Lung (tissue), 12 donors: ENCODE results near the gene PPP1R3D. TPM values are rescaled to one million over a fixed set of nuclear protein-coding genes. Genes with fewer than 3 reads are reported as not detected.
A peak's percentile ranks its signal among the peaks of the same experiment; 100 is the strongest.

Experiments used
- ATAC-seq: fragments of 200-7000 bp; cut with Tn5 transposase; one replicate; pipeline ENCODE4 v1.9.1; 2020; ENCODE audit warnings: moderate number of reproducible peaks; ENCODE audit not compliant: insufficient read depth, low FRiP score
- DNase-seq, 3 donors: peaks; one replicate each; pipeline ENCODE4 v3.0.0-alpha.2; 2013 to 2017
- H3K27ac ChIP-seq, 2 donors: one replicate each; pipeline ENCODE4 v1.5.1; 2013; ENCODE audit warnings: mild to moderate bottlenecking in 2 of 2, moderate library complexity in 2 of 2, control low read depth in 1 of 2, inconsistent platforms in 1 of 2, low read depth in 1 of 2, low read length in 1 of 2
- H3K27me3 ChIP-seq, 3 donors: one replicate each; pipeline ENCODE4 v1.5.1; 2013; ENCODE audit warnings: low read length in 2 of 3; ENCODE audit not compliant: control insufficient read depth in 3 of 3, insufficient read depth in 3 of 3
- H3K36me3 ChIP-seq, 4 donors: one replicate each; pipeline ENCODE4 v1.5.1; 2013; ENCODE audit warnings: low read length in 4 of 4, mild to moderate bottlenecking in 1 of 4, moderate library complexity in 1 of 4; ENCODE audit not compliant: control insufficient read depth in 4 of 4, insufficient read depth in 4 of 4
- H3K4me1 ChIP-seq, 5 donors: one replicate each; pipeline ENCODE4 v1.5.1; 2013; ENCODE audit warnings: low read length in 5 of 5, mild to moderate bottlenecking in 2 of 5, moderate library complexity in 1 of 5; ENCODE audit not compliant: control insufficient read depth in 5 of 5, insufficient read depth in 5 of 5
- H3K4me3 ChIP-seq: one replicate; pipeline ENCODE4 v1.5.1; 2013; ENCODE audit warnings: mild to moderate bottlenecking, control low read depth, moderate library complexity
- H3K9ac ChIP-seq, 2 donors: one replicate each; pipeline ENCODE4 v1.5.1; 2013; ENCODE audit warnings: low read length in 2 of 2, control low read depth in 1 of 2; ENCODE audit not compliant: insufficient read depth in 1 of 2
- H3K9me3 ChIP-seq, 4 donors: one replicate each; pipeline ENCODE4 v1.5.1; 2013; ENCODE audit warnings: low read length in 3 of 4, mild to moderate bottlenecking in 1 of 4, moderate library complexity in 1 of 4; ENCODE audit not compliant: control insufficient read depth in 4 of 4, insufficient read depth in 3 of 4
- WGBS, 2 donors: extraction: QIAGEN DNeasy Blood & Tissue Kit; methylation state at CpG; one replicate each; pipeline ENCODE4 v1.1.7; 2013; 5-methylcytosine and 5-hydroxymethylcytosine counted together
- polyA plus RNA-seq, 2 donors: library from polyadenylated mRNA; stranded (reverse); fragments of 200-250 nt; gene quantifications; one replicate each; pipeline ENCODE4 v1.2.1, GENCODE V29; 2013
- total RNA-seq, 2 donors: library from RNA; depleted of rRNA in 1 of 2; stranded (reverse); fragments of >200 nt in 1 of 2; gene quantifications; one replicate each; pipeline ENCODE4 v1.2.1, GENCODE V29; 2014 to 2021
- TF ChIP-seq, protein P1 (sequence below): IDR thresholded peaks from 2 replicates; pipeline ENCODE4 v1.5.1; 2012; ENCODE audit warnings: mild to moderate bottlenecking; ENCODE audit errors: control extremely low read depth, extremely low read depth
- donor health status: control.
- donor health status: control.
- donor health status: Bipolar disorder and iron deficiency.
- donor health status: healthy.
- donor health status: DM: yes; HTN: yes; CAD: no.

Gene PPP1R3D
- total and polyA plus RNA-seq, 4 donors: 3.8 to 11.8 (median 8.1) TPM

DNA sequence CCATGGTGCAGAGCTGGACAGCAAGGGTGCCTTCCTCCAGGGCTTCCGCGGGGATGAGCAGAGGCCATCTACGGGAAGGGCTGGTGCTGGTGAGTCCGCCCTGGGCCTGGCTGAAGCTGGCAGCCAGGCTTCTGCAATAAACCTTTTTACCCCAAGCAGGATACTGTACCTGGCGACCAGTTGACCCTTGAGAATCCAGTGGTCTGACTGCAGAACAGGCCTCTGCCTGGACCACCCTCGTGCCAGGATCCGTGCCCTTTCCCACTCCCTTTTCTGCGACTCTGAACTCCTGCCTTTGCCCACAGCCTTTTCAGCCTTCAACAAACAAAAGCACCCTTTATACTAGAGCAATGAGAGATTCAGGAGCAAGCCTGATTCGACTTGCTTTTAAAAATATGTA, 37.0 kb upstream of the PPP1R3D start:
- no peak overlapping the region for H3K4me3 ChIP-seq
- 90 to 95% methylated on average over 9 of the region's 9 CpGs for WGBS, 2 donors

DNA sequence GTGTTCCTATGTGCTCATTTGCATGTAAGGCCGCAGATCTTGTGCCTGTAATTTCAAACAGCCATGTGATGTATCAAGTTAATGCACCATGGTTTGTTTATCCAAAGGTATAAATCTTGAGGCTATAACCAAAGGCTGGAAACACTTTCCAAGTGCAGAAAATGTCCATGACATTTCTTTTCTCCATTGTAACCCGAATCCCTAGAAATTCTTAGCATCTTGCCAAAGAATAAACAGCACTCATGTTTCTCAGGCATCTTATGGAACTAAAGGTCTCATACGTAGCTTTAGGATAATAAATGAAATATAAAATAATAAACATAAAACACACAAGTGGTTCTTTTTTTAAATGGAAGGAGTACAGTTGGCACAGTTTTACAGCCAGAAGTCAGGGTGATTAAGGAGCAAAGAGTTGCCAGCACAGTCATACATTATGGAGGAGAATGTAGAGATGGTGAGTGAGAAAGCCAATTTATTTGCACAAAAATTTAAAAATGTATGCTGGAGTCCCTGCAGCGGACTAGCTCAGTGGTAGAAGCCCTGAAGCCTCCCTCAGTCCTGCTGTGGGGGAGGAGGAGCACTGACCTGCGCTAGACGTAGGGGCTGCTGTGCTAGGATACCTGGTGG, 36.2 kb upstream of the PPP1R3D start:
- peaks cover 0 to 10% (median 0%) of the 10 kb centered on the region in 5 donors for H3K4me1 ChIP-seq
- H3K27ac ChIP-seq: no peak overlapping the region
- DNase-seq (peak in 2 of 3 donors; percentile 39 to 52), ATAC-seq (no peak)
- no peak overlapping the region for H3K9ac ChIP-seq
- no peaks in the 10 kb centered on the region for H3K9me3 ChIP-seq
- WGBS, 2 donors: 84 to 91% methylated on average over 6 of the region's 6 CpGs
- H3K27me3 ChIP-seq: no peaks in the 10 kb centered on the region
- TF ChIP-seq, protein P1, sequence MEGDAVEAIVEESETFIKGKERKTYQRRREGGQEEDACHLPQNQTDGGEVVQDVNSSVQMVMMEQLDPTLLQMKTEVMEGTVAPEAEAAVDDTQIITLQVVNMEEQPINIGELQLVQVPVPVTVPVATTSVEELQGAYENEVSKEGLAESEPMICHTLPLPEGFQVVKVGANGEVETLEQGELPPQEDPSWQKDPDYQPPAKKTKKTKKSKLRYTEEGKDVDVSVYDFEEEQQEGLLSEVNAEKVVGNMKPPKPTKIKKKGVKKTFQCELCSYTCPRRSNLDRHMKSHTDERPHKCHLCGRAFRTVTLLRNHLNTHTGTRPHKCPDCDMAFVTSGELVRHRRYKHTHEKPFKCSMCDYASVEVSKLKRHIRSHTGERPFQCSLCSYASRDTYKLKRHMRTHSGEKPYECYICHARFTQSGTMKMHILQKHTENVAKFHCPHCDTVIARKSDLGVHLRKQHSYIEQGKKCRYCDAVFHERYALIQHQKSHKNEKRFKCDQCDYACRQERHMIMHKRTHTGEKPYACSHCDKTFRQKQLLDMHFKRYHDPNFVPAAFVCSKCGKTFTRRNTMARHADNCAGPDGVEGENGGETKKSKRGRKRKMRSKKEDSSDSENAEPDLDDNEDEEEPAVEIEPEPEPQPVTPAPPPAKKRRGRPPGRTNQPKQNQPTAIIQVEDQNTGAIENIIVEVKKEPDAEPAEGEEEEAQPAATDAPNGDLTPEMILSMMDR: no peak
- H3K36me3 ChIP-seq: no peaks in the 10 kb centered on the region
- no peak overlapping the region for H3K4me3 ChIP-seq

More for the DNA sequence above, 37.0 kb upstream of the PPP1R3D start:
- TF ChIP-seq, protein P1: no peak
- ATAC-seq (no peak), DNase-seq (no peak)
- no peaks in the 10 kb centered on the region for H3K9me3 ChIP-seq
- no peak overlapping the region for H3K9ac ChIP-seq
- peaks cover 0 to 10% (median 0%) of the 10 kb centered on the region in 5 donors for H3K4me1 ChIP-seq
- H3K36me3 ChIP-seq: no peaks in the 10 kb centered on the region
- no peaks in the 10 kb centered on the region for H3K27me3 ChIP-seq
- H3K27ac ChIP-seq: no peak overlapping the region

DNA sequence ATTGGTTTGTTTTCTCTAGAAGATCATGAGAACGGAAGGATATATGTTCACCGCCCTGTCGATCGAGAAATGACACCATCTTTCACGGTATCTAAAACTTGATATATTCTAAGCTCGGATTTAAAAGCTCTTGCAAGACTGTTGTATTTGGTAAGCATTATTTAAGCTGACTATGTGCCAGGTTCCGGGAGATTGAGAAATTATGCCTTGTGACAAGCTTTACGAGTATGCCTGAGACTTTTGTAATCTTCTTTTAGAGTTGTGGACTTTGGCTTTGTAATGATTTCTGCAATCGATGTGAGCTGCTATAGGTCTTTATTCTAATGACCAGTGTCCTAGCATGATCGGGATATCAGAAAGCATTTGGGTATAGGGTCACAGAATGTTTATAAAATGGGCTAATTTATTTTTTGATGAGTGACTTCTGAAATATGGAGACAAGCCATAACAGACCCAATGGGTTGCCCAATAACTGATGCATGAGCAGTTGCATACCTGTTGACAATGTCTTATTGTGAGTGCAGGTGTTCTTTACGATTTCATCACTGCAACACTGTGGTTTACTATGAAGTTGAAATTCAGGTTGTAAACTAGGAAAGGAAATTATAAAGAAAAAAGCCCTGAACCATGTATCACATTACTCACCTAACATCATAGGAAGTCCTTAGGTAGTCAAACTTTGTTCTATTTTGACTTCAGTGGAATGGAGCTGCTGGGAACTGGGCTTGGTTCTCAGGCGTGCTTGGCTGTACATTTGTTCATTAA, 32.1 kb upstream of the PPP1R3D start:
- no peaks in the 10 kb centered on the region for H3K9me3 ChIP-seq
- no peaks in the 10 kb centered on the region for H3K36me3 ChIP-seq
- H3K9ac ChIP-seq: no peak overlapping the region
- TF ChIP-seq, protein P1: no peak
- peak in 2 of 3 donors; percentile 9 to 47 for DNase-seq
- no peak overlapping the region for H3K4me3 ChIP-seq
- H3K27me3 ChIP-seq: no peaks in the 10 kb centered on the region
- peaks cover 0 to 10% (median 0%) of the 10 kb centered on the region in 5 donors for H3K4me1 ChIP-seq
- ATAC-seq: no peak
- WGBS, 2 donors: 50 to 61% methylated on average over 12 of the region's 12 CpGs
- no peak overlapping the region for H3K27ac ChIP-seq
